Measurements from ENCODE around the gene FGF18.
"Not testable (repeated sequence)": the region's sequence is repeated elsewhere in the genome, so short reads cannot be mapped to it uniquely, and the experiment has no call there.

Gene FGF18

DNA sequence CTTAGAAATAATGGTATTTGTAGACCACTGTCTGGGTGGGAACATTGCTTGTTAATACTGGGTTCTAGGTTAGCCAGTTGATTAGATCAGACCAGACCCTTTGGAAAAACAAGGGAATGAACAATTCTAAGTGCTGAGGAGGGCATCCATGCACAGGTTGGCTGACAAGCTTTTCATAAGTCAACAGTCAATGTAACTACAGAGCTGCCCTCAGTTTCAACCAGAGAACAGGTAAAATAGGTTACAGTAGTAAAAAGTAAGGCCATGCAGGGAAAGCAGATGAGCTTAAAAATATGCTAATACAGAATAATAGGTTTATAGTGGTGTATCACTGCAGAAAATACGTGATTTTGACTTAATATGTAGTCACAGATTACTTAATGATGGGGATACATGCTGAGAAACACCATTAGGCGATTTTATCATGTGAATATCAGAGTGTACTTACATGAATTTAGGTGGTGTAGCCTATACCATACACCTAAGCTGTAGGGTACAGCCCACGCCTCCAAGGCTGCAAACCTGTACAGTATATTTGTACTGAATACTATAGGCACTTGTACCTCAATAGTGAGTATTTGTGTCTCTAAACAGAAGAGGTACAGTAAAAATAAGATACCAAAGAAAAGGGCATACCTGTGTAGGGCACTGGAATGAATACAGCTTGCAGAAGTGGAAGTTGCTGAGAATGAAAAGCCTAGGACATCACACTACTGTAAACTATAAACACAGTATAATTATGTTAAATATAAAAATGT lies 6.1 kb upstream of the FGF18 start:
- Histone ChIP-seq H3K9ac (ENCODE audit: low read length) (no peak overlapping the region), H3K27me3 (ENCODE audit: low read depth, low read length) (no peaks in the 10 kb centered on the region), H3K4me2 (ENCODE audit: low read length) (no peak overlapping the region), H3K79me2 (ENCODE audit: low read length) (peaks cover 30% of the 10 kb centered on the region), H3K36me3 (replicated peaks; ENCODE audit: low read depth, low read length) (peaks cover 43% of the 10 kb centered on the region), H4K20me1 (ENCODE audit: insufficient read depth, low read length) (peaks cover 84% of the 10 kb centered on the region), H3K27ac (ENCODE audit: low read length) (no peak overlapping the region), H3K9me3 (ENCODE audit: insufficient read depth, low read length) (no peaks in the 10 kb centered on the region), H2AFZ (ENCODE audit: low read depth, low read length) (no peak overlapping the region), H3K4me3 (ENCODE audit: low read length) (no peak overlapping the region), H3K4me1 (ENCODE audit: low read length) (0 out of 2 replicates have a peak, but pooled peaks cover under 1% of the 10 kb centered on the region)
- TF ChIP-seq EZH2phosphoT487 (IDR thresholded peaks at IDR 0.05; ENCODE audit: low read depth): no peak
- TF ChIP-seq, protein P1, sequence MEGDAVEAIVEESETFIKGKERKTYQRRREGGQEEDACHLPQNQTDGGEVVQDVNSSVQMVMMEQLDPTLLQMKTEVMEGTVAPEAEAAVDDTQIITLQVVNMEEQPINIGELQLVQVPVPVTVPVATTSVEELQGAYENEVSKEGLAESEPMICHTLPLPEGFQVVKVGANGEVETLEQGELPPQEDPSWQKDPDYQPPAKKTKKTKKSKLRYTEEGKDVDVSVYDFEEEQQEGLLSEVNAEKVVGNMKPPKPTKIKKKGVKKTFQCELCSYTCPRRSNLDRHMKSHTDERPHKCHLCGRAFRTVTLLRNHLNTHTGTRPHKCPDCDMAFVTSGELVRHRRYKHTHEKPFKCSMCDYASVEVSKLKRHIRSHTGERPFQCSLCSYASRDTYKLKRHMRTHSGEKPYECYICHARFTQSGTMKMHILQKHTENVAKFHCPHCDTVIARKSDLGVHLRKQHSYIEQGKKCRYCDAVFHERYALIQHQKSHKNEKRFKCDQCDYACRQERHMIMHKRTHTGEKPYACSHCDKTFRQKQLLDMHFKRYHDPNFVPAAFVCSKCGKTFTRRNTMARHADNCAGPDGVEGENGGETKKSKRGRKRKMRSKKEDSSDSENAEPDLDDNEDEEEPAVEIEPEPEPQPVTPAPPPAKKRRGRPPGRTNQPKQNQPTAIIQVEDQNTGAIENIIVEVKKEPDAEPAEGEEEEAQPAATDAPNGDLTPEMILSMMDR (IDR thresholded peaks at IDR 0.05; ENCODE audit: low read depth, low read length): no peak

DNA sequence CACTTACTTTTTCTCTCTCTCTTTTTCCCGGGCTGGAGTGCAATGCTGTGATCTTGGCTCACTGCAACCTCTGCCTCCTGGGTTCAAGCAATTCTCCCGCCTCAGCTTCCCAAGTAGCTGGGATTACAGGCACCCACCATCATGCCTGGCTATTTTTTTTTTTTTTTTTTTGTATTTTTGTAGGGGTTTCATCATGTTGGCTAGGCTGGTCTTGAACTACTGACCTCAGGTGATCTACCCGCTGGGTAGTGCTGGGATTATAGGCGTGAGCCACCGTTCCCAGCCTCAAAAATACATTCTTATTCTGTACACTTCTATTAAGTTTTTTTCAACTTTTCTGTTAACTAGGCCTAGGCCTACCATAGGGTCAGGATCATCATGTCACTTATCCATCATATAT lies 5.5 kb upstream of the FGF18 start:
- H3K27me3 ChIP-seq (ENCODE audit: low read depth, low read length); H2AFZ ChIP-seq (ENCODE audit: low read depth, low read length); H3K4me3 ChIP-seq (ENCODE audit: low read length); H3K27ac ChIP-seq (ENCODE audit: low read length); H3K9me3 ChIP-seq (ENCODE audit: insufficient read depth, low read length); H3K9ac ChIP-seq (ENCODE audit: low read length); H3K4me1 ChIP-seq (ENCODE audit: low read length); H3K4me2 ChIP-seq (ENCODE audit: low read length): not testable (repeated sequence)
- Histone ChIP-seq H3K79me2 (ENCODE audit: low read length) (peaks cover 23% of the 10 kb centered on the region), H3K36me3 (replicated peaks; ENCODE audit: low read depth, low read length) (peaks cover 37% of the 10 kb centered on the region), H4K20me1 (ENCODE audit: insufficient read depth, low read length) (peaks cover 84% of the 10 kb centered on the region)

GRCh38 chr5:171415115-171415730 lies 4.2 kb upstream of the FGF18 start:
- Histone ChIP-seq H3K27ac (ENCODE audit: low read length) (no peak overlapping the region), H3K36me3 (replicated peaks; ENCODE audit: low read depth, low read length) (peaks cover 30% of the 10 kb centered on the region), H3K4me1 (ENCODE audit: low read length) (peaks cover 3% of the 10 kb centered on the region; the same call in 1 of the 2 replicates), H3K79me2 (ENCODE audit: low read length) (peaks cover 12% of the 10 kb centered on the region), H2AFZ (ENCODE audit: low read depth, low read length) (no peak overlapping the region), H3K9me3 (ENCODE audit: insufficient read depth, low read length) (no peaks in the 10 kb centered on the region), H3K27me3 (ENCODE audit: low read depth, low read length) (no peaks in the 10 kb centered on the region), H4K20me1 (ENCODE audit: insufficient read depth, low read length) (peaks cover 74% of the 10 kb centered on the region), H3K4me3 (ENCODE audit: low read length) (no peak overlapping the region), H3K9ac (ENCODE audit: low read length) (no peak overlapping the region), H3K4me2 (ENCODE audit: low read length) (no peak overlapping the region)
- TF ChIP-seq EZH2phosphoT487 (IDR thresholded peaks at IDR 0.05; ENCODE audit: low read depth): no peak
- TF ChIP-seq, protein P1 (IDR thresholded peaks at IDR 0.05; ENCODE audit: low read depth, low read length): no peak

DNA sequence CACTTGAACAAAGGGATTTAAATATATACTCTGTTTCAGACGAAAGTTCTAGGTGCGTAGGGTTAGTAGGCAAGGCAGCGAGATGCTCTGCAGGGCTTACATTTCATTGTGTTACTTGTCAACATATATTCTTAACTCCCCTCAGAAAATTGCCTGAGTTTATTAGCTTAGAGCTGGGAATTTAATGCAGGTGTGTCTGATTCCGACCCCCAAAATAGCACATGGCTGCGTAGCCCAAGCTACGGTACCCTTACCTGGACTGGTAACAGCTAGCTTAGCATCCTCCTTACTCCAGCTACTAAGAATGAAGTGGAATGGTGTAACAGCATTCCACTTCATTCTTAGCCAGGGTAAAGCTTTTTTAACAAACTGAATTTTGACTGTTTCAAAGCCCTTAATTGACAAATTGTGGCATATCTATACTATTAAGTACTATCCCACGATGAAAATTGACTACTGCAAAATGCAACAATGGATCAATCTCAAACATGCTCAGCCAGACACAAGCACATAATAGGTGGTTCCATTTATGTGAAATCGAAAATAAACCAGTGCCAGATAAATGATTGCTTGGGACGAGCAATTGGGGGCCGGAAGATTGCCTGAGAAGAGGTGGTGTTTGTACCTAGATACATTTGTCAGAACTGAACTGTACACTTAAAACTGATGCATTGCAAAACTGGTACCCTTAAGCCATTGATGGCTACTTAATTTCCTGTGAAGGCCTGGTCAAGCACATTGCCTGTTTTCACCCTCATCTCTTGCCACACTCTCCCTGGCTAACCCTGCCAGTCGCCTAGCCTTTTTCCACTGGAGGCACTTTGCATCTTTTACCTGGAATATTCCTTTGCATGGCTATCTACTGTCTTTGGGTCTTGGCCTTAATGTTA lies 3.0 kb upstream of the FGF18 start:
- peaks cover 64% of the 10 kb centered on the region for H4K20me1 ChIP-seq (ENCODE audit: insufficient read depth, low read length)

More for the DNA sequence above, 3.0 kb upstream of the FGF18 start:
- no peak overlapping the region for H3K4me2 ChIP-seq (ENCODE audit: low read length)
- TF ChIP-seq EZH2phosphoT487 (IDR thresholded peaks at IDR 0.05; ENCODE audit: low read depth): no peak
- TF ChIP-seq, protein P1 (IDR thresholded peaks at IDR 0.05; ENCODE audit: low read depth, low read length): no peak
- H3K4me1 ChIP-seq (ENCODE audit: low read length): peaks cover 3% of the 10 kb centered on the region; the same call in 1 of the 2 replicates
- peaks cover 5% of the 10 kb centered on the region for H3K79me2 ChIP-seq (ENCODE audit: low read length)
- H3K36me3 ChIP-seq (replicated peaks; ENCODE audit: low read depth, low read length): peaks cover 24% of the 10 kb centered on the region
- H3K4me3 ChIP-seq (ENCODE audit: low read length): no peak overlapping the region
- H3K27me3 ChIP-seq (ENCODE audit: low read depth, low read length): no peaks in the 10 kb centered on the region
- H3K9ac ChIP-seq (ENCODE audit: low read length): no peak overlapping the region
- H2AFZ ChIP-seq (ENCODE audit: low read depth, low read length): no peak overlapping the region
- no peaks in the 10 kb centered on the region for H3K9me3 ChIP-seq (ENCODE audit: insufficient read depth, low read length)
- H3K27ac ChIP-seq (ENCODE audit: low read length): no peak overlapping the region
